Gastrocnemius medialis (tissue), 4 donors: Measurements from ENCODE around the gene CDKN2AIP. TPM values are rescaled to one million over a fixed set of nuclear protein-coding genes. Genes with fewer than 3 reads are reported as not detected.
A peak's percentile ranks its signal among the peaks of the same experiment; 100 is the strongest.

Experiments used
- ATAC-seq, 2 donors: fragments of 150-250 bp; one replicate each; pipeline ENCODE4 v1.9.1; 2016
- DNase-seq, 2 donors: peaks; one replicate each; pipeline ENCODE4 v3.0.0-alpha.2; 2019
- H3K27ac ChIP-seq, 4 donors: fragments of 200-600 bp; sonication (generic); 1 replicate in 1 of 4; 2 replicates in 3 of 4; pipeline ENCODE4 v1.5.1; 2016 to 2018; ENCODE audit warnings: mild to moderate bottlenecking in 2 of 4, moderate library complexity in 1 of 4
- H3K27me3 ChIP-seq, 3 donors: fragments of 200-600 bp; sonication (generic) in 2 of 3; 1 replicate in 1 of 3; 2 replicates in 2 of 3; pipeline versions ENCODE4 v1.5.1 to v1.6.0; 2016 to 2019; ENCODE audit warnings: mild to moderate bottlenecking in 1 of 3, moderate library complexity in 1 of 3
- H3K36me3 ChIP-seq, 2 donors: fragments of 200-600 bp; sonication (generic) in 1 of 2; one replicate each; pipeline ENCODE4 v1.5.1; 2017 to 2018
- H3K4me1 ChIP-seq, 2 donors: fragments of 200-600 bp; sonication (generic) in 1 of 2; one replicate each; pipeline ENCODE4 v1.5.1; 2016 to 2017; ENCODE audit warnings: mild to moderate bottlenecking in 2 of 2
- H3K4me3 ChIP-seq, 4 donors: fragments of 200-600 bp; sonication (generic) in 3 of 4; 1 replicate in 1 of 4; 2 replicates in 3 of 4; pipeline ENCODE4 v1.5.1; 2016 to 2019; ENCODE audit warnings: mild to moderate bottlenecking in 2 of 4
- H3K9me3 ChIP-seq, 3 donors: fragments of 200-600 bp; sonication (generic) in 2 of 3; 1 replicate in 1 of 3; 2 replicates in 2 of 3; pipeline ENCODE4 v1.5.1; 2016 to 2019
- POLR2A ChIP-seq, 2 donors: fragments of 450-650 bp; IDR thresholded peaks; one replicate each; pipeline ENCODE4 v1.6.1; 2017; ENCODE audit warnings: antibody characterized with exemption in 2 of 2, mild to moderate bottlenecking in 2 of 2, moderate library complexity in 2 of 2
- in situ Hi-C, 4 donors: fragments of 200-750 bp; cut with MboI; loops; one replicate each; pipeline versions ENCODE4 v1.15.0 to v1.8.0; 2017; ENCODE audit warnings: low sequenced_read_pairs in 4 of 4
- intact Hi-C: fragments of 100-400 bp; cut with DNase I; formaldehyde crosslinking; loops from one replicate; pipeline ENCODE4 v1.15.1; 2023; ENCODE audit warnings: low total_unique reads
- total RNA-seq, 4 donors: library from RNA; depleted of rRNA; stranded (reverse); fragments of >200 nt; gene quantifications; one replicate each; pipeline versions ENCODE4 v1.1.0 to v1.2.3, GENCODE V29; 2016
- TF ChIP-seq, protein P1 (sequence below), 5 experiments: fragments of 450-650 bp in 3 of 5; fragments of 200-600 bp in 2 of 5; sonication (generic) in 2 of 5; IDR thresholded peaks in 4 of 5; conservative IDR thresholded peaks in 1 of 5; 1 replicate in 4 of 5; 2 replicates in 1 of 5; pipeline ENCODE4 v1.5.1; 2016 to 2019; ENCODE audit warnings: antibody characterized with exemption in 5 of 5, mild to moderate bottlenecking in 3 of 5, moderate library complexity in 3 of 5

CDKN2AIP gene
- total RNA-seq, 4 donors from 2014 or later: 9.2 to 17.3 (median 12.2) TPM

- Histone ChIP-seq H3K9me3 (no peaks in the 10 kb centered on the region), H3K4me3 (no peak overlapping the region), H3K27ac (peak overlapping the region in 3 of 4 donors; percentile 32 to 41 (median 37)), H3K4me1 (peaks cover 49 to 54% of the 10 kb centered on the region in 2 donors), H3K27me3 (no peaks in the 10 kb centered on the region), H3K36me3 (peaks cover 0 to 53% of the 10 kb centered on the region in 2 donors)
- in situ Hi-C loops (no loop called here), intact Hi-C loops (loop anchor here (10.0 kb wide), 1 partner anchor 353 kb away; the partner anchor contains the start of gene WWC2)
- no peak for DNase-seq
- no peak for ATAC-seq
- no peak for TF ChIP-seq POLR2A (IDR thresholded peaks at IDR 0.05)
- TF ChIP-seq, protein P1, sequence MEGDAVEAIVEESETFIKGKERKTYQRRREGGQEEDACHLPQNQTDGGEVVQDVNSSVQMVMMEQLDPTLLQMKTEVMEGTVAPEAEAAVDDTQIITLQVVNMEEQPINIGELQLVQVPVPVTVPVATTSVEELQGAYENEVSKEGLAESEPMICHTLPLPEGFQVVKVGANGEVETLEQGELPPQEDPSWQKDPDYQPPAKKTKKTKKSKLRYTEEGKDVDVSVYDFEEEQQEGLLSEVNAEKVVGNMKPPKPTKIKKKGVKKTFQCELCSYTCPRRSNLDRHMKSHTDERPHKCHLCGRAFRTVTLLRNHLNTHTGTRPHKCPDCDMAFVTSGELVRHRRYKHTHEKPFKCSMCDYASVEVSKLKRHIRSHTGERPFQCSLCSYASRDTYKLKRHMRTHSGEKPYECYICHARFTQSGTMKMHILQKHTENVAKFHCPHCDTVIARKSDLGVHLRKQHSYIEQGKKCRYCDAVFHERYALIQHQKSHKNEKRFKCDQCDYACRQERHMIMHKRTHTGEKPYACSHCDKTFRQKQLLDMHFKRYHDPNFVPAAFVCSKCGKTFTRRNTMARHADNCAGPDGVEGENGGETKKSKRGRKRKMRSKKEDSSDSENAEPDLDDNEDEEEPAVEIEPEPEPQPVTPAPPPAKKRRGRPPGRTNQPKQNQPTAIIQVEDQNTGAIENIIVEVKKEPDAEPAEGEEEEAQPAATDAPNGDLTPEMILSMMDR (IDR thresholded peaks at IDR 0.05 in 4 of 5, conservative IDR thresholded peaks at IDR 0.05 in 1 of 5): no peak
Measured at GRCh38 chr4:183447646-183448045, 3.2 kb downstream of the CDKN2AIP start.

DNA sequence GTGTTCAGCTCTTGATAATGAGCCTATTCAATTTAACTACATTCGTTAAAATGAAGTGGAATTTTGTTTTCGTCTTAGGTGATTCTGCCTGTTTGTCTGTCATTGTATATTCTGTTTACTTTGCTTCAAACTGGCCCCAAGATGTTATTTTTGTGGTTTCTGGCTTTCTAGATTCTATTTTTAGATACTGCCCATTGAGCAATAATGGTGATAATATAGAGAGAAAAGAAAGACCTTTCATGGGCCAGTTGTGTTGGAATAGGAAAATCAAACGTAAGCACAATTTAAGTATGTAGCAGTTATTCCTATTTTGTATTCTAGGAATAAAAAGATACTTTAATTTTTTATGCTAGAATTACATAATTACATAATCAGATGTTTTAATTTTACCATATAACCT lies 4.0 kb downstream of the CDKN2AIP start:
- H3K4me3 ChIP-seq: peak overlapping the region in 1 of 4 donors; percentile 2
- no peaks in the 10 kb centered on the region for H3K27me3 ChIP-seq
- in situ Hi-C loops: no loop called here
- no peak for ATAC-seq
- no peak for TF ChIP-seq POLR2A (IDR thresholded peaks at IDR 0.05)
- TF ChIP-seq, protein P1 (IDR thresholded peaks at IDR 0.05 in 4 of 5, conservative IDR thresholded peaks at IDR 0.05 in 1 of 5): no peak
- peak overlapping the region; percentile 32 to 49 (median 39) for H3K27ac ChIP-seq
- H3K9me3 ChIP-seq: no peaks in the 10 kb centered on the region
- H3K4me1 ChIP-seq: peaks cover 42 to 46% of the 10 kb centered on the region in 2 donors
- intact Hi-C loops: loop anchor here (10.0 kb wide), 1 partner anchor 354 kb away; the partner anchor contains the start of gene WWC2
- no peak for DNase-seq
- peaks cover 0 to 61% of the 10 kb centered on the region in 2 donors for H3K36me3 ChIP-seq

DNA sequence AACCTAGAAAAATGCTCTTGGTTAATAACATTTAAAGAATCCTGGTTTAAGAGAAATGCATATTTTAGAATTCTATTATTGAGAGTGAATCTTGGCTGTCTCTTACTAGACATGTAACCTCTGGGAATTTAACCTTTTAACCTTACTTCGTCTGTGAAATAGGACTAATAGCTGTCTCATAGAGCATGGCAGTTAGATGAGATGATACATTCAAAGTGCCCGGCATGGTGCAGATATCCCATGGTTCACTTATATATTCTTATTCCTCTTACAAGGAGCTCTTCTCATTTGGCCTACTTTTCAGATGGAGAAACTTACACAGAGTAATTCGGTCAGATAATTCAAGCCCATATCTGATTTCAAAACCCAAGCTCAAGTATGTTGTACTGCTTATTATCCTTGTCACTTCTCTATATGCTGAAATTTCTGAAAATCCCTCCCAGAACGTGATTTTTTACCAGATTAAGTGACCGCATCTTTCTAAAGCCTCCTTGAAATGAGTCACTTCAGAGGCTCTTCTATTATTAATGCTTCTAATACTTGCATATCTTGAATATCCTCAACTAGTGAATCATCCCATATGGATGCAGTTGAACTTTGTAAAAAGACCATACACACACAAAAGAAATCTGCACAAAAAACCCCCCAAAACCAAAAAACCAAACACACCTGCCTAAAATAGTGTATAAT lies 4.9 kb downstream of the CDKN2AIP start:
- Histone ChIP-seq H3K9me3 (no peaks in the 10 kb centered on the region), H3K4me3 (no peak overlapping the region), H3K36me3 (peaks cover 0 to 66% of the 10 kb centered on the region in 2 donors), H3K4me1 (peaks cover 42 to 45% of the 10 kb centered on the region in 2 donors), H3K27ac (peak overlapping the region; percentile 30 to 49 (median 39)), H3K27me3 (no peaks in the 10 kb centered on the region)
- intact Hi-C loops (loop anchor here (10.0 kb wide), 1 partner anchor 355 kb away; the partner anchor contains the start of gene WWC2), in situ Hi-C loops (no loop called here)
- TF ChIP-seq, protein P1 (IDR thresholded peaks at IDR 0.05 in 4 of 5, conservative IDR thresholded peaks at IDR 0.05 in 1 of 5): no peak
- no peak for TF ChIP-seq POLR2A (IDR thresholded peaks at IDR 0.05)
- ATAC-seq (no peak), DNase-seq (no peak)

DNA sequence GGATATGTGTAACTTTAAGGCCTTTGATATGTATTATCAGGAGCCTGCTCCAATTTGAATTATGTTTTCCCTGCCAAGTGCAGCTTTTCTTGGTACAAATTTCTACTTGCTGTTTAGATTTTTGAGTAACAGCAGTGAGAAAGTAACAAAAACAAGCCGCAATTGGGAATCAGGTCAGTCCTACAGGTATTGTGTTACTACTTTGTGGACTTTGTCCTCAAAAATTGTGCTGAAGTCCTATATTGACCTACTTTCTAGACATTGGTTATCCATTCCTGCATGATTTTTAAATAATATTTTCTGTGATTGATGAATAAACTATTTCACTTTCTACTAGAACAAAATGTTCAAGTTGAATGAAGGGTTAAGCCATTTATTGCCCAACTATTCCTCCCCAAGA lies 5.7 kb downstream of the CDKN2AIP start:
- TF ChIP-seq, protein P1 (IDR thresholded peaks at IDR 0.05 in 4 of 5, conservative IDR thresholded peaks at IDR 0.05 in 1 of 5): no peak
- no peak for TF ChIP-seq POLR2A (IDR thresholded peaks at IDR 0.05)
- in situ Hi-C loops (no loop called here), intact Hi-C loops (no loop called here)
- peak overlapping the region in 1 of 4 donors; percentile 14 for H3K27ac ChIP-seq
- ATAC-seq: no peak
- H3K4me3 ChIP-seq: no peak overlapping the region
- no peaks in the 10 kb centered on the region for H3K9me3 ChIP-seq
- no peaks in the 10 kb centered on the region for H3K27me3 ChIP-seq
- no peak for DNase-seq
- peaks cover 42 to 45% of the 10 kb centered on the region in 2 donors for H3K4me1 ChIP-seq
- H3K36me3 ChIP-seq: peaks cover 0 to 66% of the 10 kb centered on the region in 2 donors
